Left kidney (tissue), 2 donors: ENCODE data around the gene JMJD6. TPM values are rescaled to one million over a fixed set of nuclear protein-coding genes. Genes with fewer than 3 reads are reported as not detected.
"Not testable (repeated sequence)": the region's sequence is repeated elsewhere in the genome, so short reads cannot be mapped to it uniquely, and the experiment has no call there.

ENCODE experiments used
- DNase-seq: peaks from one replicate; pipeline ENCODE4 v3.0.0-alpha.2; 2013
- polyA plus RNA-seq: library from polyadenylated mRNA; unstranded; fragments of 120-200 nt; gene quantifications from one replicate; pipeline ENCODE4 v1.2.1, GENCODE V29; 2013; ENCODE audit not compliant: insufficient read length

Gene JMJD6
- polyA plus RNA-seq, 1 donor, result 21.0 TPM

GRCh38 chr17:76716839-76717215 lies 9.6 kb downstream of the JMJD6 start:
- no peak for DNase-seq

DNA sequence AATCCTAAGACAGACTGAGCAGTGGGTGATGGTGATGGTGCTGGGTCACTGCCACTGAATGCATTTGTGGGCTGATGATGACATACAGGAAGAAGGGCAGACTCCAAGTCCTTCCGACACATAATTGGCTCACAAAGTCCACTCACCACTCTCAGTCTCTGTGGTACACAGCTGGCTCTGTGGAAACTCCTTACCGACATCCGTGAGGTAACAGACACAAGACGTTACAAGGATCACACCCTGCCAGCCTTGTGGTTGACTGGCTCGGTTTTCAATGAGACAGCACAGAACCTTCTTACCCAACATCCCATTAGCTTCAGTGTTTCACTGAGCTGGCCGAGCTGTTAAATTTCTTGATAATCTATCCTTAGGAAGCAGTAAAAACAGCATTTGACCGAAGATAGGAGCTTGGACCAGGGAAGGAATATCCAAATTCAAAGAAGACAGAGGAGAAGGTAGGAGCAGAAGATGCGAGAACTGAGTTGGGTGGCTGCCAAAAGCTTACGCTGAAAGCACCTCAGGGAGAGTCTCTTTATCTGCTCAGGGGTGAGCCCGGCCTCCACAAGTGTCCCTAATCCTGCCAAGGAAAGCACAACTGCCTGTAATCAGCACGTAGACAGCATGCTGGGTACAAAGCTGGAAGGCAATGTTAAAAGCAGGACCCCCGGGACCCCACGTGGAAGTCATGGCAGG lies 10.1 kb downstream of the JMJD6 start:
- no peak for DNase-seq

DNA sequence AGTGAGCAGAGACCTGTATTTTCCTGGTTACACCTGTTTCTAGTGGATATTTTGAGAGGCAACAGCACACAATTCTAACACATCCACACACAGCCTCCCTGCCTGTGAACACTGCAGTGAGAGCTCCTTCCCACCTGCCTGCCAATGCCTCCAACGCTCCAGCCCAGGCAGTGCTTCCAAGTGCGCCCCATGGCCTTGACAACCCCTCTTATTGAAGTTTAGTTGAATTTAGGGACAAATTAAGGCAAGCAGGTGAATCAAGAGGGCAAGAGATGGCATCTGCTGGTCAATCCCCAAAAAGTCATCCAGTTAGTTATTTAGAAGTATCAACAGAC lies 10.9 kb downstream of the JMJD6 start:
- no peak for DNase-seq

- no peak for DNase-seq
Observed at GRCh38 chr17:76714822-76715495, 11.4 kb downstream of the JMJD6 start.

DNA sequence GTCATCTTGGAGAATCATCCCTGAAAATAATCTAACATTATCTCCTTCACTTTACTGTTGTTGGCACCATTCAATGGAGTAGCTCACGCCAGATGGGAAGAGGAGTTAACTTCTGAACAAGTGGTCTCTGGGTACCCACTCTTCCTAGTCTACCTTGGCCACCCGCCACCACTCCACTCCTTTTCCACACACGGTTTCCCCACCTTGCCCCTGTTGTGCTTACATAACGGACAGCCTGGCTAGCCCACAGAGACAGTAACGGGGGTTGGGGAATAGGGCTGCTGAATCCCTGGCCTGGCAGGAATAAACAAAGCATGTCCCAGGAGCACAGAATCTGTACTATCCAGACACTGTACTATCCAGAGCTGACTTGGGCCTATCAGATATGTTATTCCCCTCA lies 12.1 kb downstream of the JMJD6 start:
- no peak for DNase-seq

DNA sequence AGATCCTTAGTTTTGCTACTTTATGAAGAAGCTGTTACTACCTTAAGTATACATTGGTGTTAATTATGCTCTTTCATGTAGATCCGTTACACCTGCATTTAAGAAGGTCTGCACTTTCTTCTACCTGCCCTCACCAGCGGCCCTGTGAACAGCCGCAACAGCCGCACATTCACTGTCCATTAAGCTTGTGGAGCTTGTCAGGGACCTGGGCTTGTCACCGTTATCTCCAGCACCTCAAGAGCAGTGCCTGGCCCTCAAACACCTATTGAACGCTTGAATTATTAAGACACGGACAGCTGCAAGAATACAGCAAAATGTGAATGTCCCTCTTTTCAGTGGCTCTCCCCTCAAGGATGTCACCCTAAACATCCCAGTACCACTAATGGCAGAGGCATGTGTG lies 12.6 kb downstream of the JMJD6 start:
- DNase-seq, result no peak

DNA sequence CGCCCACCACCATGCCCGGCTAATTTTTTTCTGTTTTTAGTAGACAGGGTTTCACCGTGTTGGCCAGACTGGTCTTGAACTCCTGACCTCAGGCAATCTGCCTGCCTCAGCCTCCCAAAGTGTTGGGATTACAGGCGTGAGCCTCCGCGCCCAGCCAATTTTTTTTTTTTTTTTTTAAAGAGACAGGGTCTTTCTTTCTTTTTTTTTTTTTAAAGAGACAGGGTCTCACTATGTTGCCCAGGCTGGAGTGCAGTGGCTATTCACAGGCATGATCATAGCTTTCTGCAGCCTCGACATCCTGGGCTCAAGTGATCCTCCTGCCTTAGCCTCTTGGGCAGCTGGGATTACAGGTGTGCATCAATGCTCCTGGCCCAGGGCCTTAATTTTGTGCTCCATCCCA lies 14.1 kb downstream of the JMJD6 start:
- not testable (repeated sequence) for DNase-seq

DNA sequence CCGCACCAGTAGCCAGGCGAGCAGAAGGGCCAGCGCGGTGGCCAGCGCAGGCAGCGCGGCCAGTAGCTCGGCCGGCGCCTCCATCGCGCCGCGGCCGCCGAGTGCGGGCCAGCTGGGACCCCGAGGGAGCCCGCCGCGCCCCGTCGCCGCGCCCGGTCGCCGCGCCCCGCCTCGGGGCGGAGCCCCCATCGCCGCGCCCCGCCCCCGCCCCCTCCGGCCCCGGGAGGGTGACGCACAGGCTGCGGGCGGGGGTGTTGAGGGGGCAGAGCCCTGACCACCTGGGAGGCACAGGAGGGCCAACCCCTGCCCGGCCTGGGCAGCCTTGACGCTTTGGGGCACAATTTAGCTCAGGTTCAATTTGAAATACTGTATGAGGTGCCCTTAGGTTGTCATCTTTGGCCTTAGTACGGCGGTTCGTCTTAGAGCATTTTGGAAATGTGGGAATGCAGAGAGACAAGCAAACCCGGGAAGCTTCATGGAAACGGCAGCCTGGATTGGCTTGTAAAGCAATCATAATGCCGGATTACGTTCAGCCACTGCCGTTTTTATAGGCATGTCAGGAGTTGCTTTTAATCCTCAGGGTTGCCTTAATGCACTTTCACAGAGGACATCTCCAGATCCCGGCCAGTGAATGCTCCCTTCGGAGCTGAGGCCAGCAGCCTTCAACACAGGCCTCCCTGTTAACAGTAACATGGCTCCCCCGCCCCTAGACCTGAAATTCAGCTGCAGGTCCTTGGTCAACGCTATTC lies 15.4 kb downstream of the JMJD6 start, which contains the start of gene MXRA7:
Gene MXRA7, minus strand, starts transcription at position 103 of the 749 bp plus-strand sequence. Its CDS starts 19 bp downstream, at position 84.
- DNase-seq, result no peak

DNA sequence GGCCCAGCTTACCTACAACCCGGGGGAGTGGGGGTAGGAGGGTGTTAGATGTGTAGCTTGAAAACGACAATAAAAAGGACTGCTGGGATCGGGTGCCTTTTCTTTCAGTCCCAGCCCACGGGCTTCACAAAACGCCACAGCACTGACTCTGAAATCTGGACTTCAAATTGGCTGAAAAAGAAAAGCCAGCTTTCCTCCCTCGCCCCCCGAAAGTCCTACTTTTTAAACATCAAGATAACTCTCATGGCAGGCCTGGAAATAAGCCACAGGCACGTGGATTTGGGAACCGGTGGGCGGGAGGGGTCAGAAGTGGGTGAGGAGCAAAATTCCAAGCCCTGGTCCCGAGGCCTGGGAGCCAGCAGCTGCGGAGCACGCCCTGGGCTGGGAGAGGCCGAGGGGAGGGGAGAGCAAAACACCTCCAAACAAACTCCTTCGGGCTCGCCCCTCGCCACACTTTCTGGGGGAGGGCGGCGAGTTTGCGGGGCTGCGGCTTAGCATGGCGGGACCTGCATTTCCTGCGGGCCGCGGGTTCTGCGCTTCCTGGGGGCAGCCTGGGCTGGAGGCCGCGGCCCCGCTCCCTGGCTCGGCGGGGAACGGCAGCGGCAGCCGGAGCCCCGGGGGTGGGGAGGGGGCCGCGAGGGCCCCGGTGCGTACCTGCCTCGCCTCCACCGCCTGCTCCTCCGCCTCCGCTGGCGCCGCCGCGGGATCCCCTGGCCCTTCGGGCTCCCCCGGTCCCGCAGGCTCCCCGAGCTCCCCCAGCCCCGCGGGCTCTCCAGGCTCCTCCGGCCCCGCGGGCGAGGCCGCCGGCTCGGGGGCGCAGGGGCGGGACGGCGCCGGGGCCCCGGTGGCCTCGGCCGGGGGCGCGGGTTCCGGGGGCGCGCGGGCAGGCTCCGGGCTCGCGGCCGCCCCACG lies 16.2 kb downstream of the JMJD6 start:
- DNase-seq, result not testable (repeated sequence)

GRCh38 chr17:76709077-76709950 lies 17.1 kb downstream of the JMJD6 start:
- peak; percentile 83 for DNase-seq

- DNase-seq, result no peak
Observed at GRCh38 chr17:76707985-76708807, 18.2 kb downstream of the JMJD6 start.

- no peak for DNase-seq
Observed at GRCh38 chr17:76706817-76707216, 19.6 kb downstream of the JMJD6 start.

DNA sequence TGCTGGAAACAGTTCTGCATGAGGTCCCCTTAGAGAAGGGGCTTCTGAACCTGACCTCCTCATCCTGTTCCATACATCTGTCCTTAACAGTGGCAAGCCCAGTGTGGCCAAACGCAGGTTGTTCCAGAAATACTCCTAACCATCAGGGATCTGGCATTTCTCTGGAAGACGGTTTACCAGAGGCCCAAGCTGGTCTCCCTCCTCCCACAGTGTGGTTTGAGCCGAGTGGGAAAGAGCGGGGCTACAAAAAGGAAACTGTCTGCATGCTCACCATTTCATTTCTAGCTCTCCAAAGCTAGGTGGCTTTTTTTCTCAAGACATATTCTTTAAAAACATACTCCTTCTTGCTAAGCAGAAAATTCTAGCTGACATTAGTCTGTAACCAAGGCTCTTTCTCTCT lies 21.6 kb downstream of the JMJD6 start:
- no peak for DNase-seq

DNA sequence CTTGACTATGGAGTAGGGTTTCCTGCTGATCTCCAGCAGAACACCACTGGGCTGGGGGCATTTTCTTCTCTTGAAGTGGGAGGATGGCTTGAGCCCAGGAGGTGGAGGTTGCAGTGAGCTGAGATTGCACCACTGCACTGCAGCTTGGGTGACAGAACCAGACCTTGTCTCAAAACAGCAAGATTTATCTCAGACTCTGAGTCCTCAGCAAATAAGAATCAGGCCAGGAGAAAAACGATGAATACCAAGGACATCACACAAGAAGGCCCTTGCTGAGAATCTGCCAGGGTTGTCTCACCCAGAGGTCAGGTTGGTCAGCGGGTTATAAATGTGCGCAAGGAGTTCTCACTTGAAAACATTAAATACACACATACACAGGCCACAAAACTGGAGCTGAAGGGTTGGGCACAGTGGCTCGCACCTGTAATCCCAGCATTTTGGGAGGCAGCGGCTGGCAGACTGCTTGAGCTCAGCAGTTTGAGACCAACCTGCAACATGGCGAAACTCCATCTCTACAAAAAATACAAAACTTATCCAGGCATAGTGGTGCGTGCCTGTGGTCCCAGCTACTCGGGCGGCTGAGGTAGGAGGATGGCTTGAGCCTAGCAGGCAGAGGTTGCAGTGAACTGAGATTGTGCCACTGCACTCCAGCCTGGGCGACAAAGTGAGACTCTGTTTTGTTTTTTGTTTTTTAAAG lies 23.3 kb downstream of the JMJD6 start:
- no peak for DNase-seq

DNA sequence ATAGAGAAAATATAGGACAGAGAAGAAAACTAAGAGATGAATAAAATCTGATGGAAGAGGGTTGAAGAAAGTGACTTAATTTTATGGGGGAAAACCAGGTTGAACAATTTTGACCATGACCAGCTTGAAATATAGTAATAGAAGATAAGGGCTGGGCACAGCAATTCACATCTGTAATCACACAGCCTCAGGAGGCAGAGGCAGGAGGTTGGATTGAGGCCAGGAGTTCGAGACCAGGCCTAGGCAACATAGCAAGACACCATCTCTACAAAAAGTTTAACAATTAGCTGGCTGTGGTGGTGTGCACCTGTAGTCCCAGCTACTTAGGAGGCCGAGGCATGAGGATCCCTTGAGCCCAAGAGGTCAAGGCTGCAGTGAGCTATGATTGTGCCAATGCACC lies 24.3 kb downstream of the JMJD6 start:
- no peak for DNase-seq

DNA sequence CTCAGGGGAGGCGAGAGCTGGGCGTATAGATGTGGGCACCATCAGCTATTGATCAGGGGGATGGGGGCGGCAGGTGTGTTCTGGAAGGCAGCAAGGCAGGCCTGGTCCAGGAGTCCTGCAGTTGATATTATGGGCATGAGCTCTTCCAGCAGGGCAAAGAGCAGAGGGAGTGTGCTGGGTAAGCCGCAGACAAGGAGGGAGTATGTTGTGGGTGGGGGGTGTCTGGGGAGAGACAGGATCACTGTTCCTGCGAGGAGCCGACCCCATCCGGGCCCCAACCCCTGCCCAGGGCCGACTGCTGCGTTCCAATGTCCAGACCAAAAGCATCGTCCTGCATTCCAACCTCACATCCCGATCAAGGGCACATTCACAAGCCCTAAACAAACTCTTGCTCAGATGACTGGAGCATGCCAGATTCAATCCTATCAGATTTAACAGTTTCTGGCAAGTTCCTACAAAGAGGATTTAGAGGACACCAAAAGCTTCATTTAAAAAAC lies 24.9 kb downstream of the JMJD6 start:
- no peak for DNase-seq

GRCh38 chr17:76700617-76701470 lies 25.6 kb downstream of the JMJD6 start:
- no peak for DNase-seq

DNA sequence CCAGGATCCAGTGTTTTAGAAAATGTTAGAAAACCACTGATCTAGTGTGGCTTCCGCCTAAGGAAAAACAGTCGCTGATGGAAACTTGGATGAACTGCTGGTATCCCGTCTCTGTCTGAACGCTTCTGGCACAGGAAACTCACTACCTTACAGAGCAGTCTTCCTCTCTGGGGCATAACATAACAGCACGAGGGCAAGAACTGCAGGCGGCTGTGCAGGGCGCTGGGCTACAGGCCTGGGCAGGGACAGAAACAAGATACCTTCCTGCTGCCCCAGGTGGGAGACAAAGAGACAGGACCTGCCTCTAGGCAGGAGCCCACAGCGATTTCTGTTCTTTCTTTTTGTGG lies 26.2 kb downstream of the JMJD6 start:
- no peak for DNase-seq
